Right forelimb (tissue), 1 donor: ENCODE results near the gene HRH1.

Experiments
- DNase-seq: peaks from one replicate; pipeline ENCODE4 v3.0.0-alpha.2; 2018

HRH1 gene

GRCh38 chr3:11287404-11287803 lies 133.1 kb downstream of the HRH1 start:
- DNase-seq: no peak

GRCh38 chr3:11288021-11288491 lies 133.8 kb downstream of the HRH1 start:
- no peak for DNase-seq

- DNase-seq: no peak
Observed at GRCh38 chr3:11288786-11289637, 134.7 kb downstream of the HRH1 start.

- no peak for DNase-seq
Observed at GRCh38 chr3:11289864-11290263, 135.6 kb downstream of the HRH1 start.

- no peak for DNase-seq
Observed at GRCh38 chr3:11290743-11291680, 136.7 kb downstream of the HRH1 start.

- no peak for DNase-seq
Observed at GRCh38 chr3:11291808-11292207, 137.5 kb downstream of the HRH1 start.

- no peak for DNase-seq
Observed at GRCh38 chr3:11297126-11297525, 142.8 kb downstream of the HRH1 start.

GRCh38 chr3:11300970-11301369 lies 146.7 kb downstream of the HRH1 start:
- no peak for DNase-seq

GRCh38 chr3:11302444-11302843 lies 148.2 kb downstream of the HRH1 start:
- no peak for DNase-seq

- DNase-seq: no peak
Observed at GRCh38 chr3:11304175-11304574, 149.9 kb downstream of the HRH1 start.

GRCh38 chr3:11305509-11305908 lies 151.2 kb downstream of the HRH1 start:
- no peak for DNase-seq

GRCh38 chr3:11306817-11307589 lies 152.7 kb downstream of the HRH1 start:
- DNase-seq: no peak

- DNase-seq: no peak
Observed at GRCh38 chr3:11307830-11308432, 153.6 kb downstream of the HRH1 start.

GRCh38 chr3:11310258-11310657 lies 156.0 kb downstream of the HRH1 start:
- no peak for DNase-seq

- DNase-seq: no peak
Observed at GRCh38 chr3:11312166-11312565, 157.9 kb downstream of the HRH1 start.
